NCI-H1417 (cell line): ENCODE results near the gene MBD4.
"Not testable (repeated sequence)": the region's sequence is repeated elsewhere in the genome, so short reads cannot be mapped to it uniquely, and the experiment has no call there.

Experiments used
- DNase-seq, 3 experiments: peaks; one replicate each; lab custom pipeline; 2025; lab: John Stamatoyannopoulos, UW

MBD4 gene

DNA sequence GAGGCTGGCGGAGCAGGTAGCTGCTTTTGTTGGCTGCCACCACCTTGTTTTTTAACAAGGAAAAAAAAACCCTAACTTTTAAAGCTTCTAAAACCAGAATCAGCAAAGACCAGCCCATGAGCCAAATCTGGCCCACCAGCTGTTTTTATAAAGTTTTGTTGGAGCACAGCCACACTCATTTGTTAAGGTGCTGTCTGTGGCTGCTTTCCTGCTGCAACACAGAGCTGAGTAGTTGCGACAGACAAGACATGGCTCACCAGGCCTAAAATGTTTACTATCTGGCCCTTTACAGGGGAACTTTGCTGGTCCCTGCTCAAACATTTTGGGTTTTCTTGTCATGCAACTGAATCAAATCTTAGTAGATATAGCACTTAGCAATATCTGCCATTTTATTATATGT is 30.2 kb downstream of the MBD4 start:
- no peak for DNase-seq

DNA sequence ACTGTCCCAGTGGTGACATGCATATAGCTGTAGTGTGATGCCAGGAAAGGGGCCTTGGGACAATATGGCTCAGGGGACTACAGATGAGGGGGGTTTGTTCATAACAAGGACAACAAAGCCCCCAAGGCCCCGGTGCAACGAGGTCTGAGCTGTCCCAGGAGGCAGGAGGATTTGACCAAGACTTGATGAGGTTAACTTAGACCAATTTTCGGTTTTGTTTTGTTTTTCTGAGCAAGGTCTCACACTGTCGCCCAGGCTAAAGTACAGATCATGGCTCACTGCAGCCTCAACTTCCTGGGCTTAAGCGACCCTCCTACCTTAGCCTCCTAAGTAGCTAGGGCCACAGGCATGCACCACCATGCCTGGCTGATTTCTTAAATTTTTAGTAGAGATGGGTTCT is 35.1 kb downstream of the MBD4 start:
- no peak for DNase-seq

DNA sequence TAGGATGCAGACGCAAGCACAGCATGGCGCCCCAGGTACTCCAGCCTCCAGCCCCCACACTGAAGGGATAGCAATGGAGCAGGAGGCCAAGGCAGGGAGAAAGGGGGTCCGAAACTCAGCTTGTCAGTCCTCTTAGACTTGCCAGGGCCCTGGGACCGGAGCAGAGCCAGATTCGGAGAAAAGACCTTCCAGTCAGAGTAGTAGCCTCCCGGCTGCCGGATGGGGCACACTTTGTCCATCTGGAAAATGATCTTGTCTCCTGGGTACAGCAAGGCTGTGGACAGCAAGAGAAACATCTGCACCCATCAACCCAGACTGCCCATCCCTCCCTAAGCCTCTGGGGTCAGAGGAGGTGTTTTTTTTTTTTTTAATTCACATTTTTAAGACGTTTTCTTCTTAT is 35.6 kb downstream of the MBD4 start:
- no peak for DNase-seq

DNA sequence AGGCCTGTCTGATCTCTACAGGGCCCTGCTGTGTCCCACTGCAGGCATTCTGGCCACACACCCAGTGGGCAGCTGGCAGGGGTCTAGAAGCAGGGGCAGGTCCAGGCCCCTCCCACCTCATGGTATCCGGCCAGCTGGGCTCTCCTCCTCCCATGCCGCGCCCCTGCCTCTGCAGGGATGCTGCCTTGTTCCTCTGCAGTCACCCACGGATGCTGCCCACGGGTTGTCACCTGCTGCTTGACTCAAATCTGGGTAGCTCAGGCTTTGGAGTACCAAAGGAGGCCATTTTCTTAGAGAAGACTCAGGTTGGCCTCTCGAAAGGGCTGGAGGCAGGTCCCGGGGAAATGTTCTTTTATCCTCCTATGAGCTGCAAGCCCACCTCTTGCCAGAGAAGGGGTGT is 36.3 kb downstream of the MBD4 start:
- no peak for DNase-seq

DNA sequence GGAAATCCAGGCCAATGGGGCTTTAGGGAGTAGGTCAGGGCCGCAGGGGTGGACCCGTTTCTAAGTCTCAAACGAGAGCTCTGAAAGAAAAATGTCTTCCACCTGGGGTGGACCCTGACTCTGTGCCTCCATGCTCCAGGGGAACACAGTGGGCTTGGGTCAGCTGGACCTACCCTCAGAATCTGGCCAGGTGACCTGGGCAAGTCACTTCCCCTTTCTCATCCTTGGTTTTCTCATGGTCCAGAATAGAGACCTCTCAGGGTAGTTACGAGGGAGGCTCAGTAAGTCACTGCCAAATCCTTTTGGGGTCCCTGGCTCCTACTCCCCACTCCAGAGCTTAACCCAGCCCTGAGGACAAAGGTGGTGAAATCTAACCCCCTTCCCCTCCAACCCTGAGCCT is 37.1 kb downstream of the MBD4 start:
- no peak for DNase-seq

DNA sequence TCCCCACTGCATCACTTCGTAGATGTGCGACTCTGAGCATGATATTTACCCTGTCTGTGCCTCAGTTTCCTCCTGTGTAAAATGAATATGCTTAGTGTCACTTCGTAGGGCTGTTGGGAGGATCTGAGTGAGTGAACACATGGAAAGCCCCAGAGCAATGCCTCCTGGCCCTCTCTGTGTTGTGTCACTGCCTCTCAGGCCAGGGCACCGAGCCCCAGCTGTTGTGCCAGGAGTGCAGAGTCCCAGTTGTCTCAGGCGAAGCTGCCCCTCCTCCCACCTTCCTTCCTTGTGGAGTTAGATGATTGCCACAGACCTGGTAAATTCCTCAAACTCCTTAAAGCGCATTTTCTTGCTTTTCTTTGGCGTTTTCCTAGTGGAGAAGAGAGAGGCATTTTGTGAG is 37.5 kb downstream of the MBD4 start:
- no peak for DNase-seq

DNA sequence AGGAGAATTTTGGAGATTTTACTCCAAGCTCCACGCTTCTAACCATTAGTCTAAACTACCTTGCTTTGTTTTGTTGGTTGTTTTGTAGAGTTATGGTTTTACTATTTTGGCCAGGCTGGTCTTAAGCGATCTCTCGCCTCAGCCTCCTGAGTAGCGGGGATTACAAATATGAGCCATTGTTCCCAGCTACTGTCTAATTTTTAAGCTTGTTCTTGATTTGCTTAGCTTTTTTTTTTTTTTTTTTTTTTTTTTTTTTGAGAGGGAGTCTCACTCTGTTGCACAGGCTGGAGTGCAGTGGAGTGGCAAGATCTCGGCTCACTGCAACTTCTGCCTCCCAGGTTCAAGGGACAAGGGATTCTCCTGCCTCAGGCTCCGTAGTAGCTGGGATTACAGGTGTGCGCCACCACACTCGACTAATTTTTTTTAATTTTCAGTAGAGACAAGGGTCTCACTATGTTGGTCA is 39.8 kb downstream of the MBD4 start:
- DNase-seq: no peak

DNA sequence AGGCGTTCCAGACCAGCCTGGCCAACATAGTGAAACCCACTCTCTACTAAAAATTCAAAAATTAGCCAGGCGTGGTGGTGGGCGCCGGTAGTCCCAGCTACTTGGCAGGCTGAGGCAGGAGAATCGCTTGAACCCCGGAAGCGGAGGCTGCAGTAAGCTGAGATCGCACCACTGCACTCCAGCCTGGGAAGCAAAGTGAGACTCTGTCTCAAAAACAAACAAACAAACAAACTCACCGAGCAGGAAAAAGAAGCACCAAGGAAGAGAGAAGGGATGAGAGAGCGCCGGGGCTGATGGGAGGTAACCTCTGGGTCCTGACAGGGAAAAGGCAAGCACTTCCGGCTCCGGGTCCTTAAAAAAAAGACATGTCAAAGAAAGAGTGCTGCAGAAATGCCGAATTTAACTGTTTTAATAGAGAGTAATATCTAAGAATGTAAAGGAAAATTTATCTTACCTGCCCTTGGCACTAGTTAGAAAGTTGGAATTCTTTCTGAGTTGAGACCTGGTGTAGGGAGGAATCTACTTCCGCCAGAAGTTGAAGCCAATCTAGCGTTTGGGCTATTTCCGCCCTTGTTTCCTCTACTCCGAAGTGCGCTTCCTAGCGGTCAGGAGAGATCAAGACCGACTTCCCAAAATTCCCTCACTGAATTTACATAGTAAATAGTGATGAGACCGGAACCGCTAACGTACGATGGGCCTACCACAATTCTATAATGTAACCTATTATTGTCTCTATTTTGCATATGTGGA is 40.4 kb downstream of the MBD4 start:
- peak; percentile 95 to 99 (median 97) for DNase-seq

DNA sequence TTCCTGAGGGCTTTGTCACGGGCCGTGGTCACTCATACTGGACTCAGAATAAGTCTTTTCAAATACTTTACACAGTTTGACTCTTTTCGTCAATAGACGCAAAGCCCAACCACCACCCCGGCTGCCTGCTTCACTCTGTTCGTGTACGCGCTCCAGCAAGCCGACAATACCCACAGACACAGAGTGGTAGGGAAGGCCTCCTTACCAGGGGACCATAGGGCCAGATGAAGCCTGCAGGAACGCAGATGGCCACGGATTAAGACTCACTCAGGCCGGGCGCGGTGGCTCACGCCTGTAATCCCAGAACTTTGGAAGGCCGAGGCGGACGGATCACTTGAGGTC is 41.0 kb downstream of the MBD4 start:
- peak in 2 of 3 experiments; percentile 67 to 71 for DNase-seq

DNA sequence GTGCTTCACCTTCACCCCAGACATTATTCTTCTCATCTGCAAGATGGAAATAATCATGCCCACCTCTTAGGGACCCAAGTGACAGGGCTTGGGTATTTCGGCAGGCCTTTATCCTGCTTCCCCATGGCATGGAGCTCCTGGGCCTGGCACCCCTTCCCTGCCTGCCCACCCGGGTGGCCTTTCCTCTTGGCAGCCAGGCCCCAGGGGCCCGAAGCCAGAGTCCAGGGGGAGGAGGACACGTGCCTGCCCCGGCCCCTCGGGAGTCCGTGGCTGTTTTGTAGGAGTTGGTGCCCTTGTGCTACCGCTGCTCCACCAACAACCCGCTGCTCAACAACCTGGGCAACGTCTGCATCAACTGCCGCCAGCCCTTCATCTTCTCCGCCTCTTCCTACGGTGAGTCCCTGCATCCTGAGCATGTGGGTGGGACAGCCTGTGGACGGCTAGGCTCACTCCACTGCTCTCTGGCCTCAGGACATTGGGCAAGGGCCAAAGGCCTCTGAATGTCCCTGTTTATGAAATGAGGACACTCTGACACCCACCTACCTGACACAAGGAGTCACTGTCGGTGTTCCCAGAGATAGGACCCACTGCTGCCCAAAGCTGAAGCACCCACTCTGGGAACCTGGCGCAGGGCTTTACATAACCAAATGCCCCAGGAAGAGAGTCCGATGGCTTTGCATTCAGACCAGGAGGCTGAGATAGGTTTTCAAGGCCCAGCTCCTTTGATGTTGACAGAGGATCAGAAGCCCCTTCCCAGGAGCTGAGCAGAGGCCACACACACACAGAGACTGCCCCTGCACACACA is 45.8 kb downstream of the MBD4 start:
- DNase-seq: not testable (repeated sequence)

DNA sequence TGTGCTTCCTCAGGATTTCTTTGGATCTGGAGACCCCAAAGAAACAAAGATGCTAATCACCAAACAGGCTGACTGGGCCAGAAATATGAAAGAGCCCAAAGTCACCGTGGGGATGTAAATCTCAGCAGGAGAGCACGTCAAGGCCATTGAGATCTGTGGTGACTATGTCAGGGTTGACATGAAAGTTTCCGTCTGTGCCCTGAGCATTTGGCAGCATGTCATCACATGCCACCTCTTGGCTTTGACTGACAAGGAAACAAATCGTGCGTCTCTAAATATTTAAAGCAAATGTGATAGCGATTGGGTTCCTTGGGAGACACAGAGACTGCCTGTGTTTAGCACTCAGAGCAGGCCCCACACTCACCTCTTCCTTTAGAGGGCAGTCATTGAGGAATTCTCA is 46.5 kb downstream of the MBD4 start:
- no peak for DNase-seq

DNA sequence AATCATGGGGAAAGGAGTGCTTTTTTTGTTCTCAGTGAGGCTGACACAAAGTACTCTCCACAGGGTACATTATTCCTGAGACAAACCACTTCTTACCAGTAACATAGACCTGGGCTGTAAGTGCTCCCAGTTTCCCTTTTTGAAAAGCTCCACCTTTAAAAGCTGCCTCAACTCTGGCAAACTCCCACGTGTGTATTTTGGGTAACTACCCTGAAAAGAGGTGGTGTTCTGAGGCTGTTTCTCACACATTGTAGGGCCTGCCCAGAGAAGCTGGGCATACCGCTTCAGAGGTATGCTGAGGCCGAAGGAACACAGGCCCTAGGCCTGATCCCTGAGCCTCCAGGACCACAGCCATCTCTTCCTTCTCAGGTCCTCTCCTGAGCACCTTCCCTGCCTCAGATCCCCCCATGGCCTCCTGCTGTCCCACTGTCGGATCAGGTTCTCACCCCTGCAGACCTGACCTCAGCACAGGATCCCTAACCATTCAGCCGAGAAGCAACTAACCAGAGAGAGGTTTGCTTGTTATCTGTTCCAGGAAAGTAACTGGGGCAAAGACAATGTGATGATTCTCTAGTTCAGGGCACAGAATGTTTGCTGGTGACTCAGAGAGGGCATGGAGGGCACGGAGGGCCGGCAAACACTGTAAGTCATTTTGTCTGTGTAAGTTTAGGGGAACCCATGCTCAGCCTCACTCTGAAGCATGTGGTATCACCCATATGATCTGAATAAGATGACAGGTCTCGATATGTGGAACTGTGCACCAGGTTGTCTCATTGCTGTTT is 47.5 kb downstream of the MBD4 start:
- DNase-seq: not testable (repeated sequence)

DNA sequence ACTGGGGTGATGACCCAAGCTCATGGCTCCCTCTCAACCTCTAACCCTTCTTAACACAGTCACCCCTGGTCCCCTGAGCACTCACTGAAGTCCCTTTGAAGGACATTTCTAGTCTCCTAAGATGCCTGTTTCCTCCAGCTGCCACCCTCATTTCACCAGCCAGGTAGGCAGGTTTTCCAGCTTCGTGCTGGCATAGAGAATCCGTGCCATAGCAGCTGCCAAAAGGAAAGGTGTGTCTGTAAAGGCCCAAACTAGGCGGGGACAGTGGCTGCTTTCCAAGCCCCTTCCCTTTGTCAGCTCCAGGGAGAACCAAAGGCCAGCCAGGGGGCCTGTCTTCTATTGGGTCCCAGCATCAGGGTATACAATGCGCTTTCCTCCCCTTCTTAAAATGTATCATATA is 48.2 kb downstream of the MBD4 start:
- DNase-seq: not testable (repeated sequence)

DNA sequence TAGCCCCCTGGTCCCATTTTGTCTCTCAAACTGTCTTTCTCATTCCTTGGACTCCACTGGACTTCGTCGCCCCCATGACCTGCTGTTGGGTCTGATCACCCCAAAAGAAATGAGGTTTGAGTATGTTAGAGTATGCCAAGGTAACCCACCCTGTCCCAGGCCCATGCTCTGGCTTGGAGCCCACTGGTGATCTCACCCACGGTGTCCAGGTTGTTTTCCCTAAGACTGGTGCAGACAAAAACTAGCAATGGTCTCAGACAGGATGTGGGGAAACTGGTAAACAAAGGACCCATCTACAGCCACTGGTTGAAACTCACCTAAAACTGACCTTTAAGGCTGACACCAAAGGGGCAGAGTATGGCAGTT is 50.2 kb downstream of the MBD4 start:
- no peak for DNase-seq

DNA sequence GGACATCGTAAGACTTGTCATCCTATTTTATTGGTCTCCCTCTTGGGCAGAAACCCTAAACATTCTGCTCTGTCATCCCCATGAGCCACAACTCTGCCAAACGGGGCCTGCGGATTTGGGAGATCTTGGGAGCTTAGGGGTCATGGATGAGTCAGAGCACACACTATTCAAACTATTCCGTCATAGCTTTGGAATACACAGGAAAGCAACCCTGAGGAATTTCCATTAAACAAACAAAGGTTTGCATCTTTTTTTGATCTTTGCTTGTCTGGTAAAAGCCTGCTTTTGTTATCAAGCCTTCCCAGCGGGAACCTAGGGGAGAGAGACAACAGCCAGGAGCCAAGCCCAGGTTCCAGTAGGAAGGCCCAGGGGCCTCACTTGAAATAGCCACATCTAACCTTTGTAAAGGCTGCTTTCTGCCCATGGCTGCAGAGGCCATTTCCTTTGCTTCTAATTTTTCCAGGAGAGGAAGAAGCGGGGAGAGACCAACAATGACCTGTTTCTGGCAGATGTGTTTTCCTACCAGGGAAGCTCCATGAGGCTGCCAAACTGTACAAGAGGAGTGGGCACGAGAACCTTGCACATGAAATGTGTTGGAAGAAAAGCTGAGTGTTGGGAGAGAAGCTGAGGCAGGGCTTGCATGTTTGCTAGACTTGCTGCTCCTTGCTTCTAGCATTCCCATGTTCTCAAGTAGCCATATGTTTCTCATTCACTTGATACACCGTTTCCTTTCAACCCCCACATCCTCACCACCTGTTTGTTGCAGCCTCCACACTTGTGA is 50.8 kb downstream of the MBD4 start:
- not testable (repeated sequence) for DNase-seq

DNA sequence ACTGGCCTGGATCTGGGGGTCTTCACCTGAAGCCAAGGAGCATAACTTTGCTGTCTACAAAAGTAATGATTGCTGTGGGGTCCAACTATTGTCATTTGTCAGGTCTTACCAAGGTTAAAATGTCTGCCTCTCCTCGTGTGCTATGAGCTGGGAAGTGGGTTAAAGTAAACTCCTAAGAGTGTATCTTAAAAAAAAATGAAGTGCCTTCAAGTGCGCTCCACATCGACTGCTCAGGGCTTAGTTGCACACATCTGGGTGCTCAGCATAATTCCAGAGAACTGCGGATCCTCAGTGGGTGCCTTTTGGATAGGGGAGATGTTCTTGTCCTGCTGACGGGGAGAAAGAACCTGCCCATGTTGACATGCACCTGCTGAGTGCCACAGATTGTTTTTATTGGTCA is 52.3 kb downstream of the MBD4 start:
- no peak for DNase-seq

DNA sequence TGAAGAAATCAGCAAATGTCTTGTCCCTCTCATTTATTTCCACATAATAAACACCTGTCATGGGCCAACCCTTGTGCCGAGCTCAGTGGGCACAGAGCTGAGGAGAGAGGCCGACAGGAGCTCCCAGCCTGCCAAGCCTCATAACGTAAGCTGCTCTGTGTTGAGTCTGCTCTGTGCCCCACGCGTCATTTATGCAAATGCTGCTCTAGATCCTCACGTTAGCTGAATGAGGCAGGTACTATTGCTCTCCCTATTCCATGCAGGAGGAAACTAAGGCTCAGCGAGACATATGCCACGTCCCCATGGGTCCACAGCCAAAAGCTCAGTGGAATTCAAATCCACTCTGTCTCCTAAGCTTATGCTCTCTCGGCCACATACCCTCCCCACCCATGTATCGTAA is 52.8 kb downstream of the MBD4 start:
- DNase-seq: no peak

DNA sequence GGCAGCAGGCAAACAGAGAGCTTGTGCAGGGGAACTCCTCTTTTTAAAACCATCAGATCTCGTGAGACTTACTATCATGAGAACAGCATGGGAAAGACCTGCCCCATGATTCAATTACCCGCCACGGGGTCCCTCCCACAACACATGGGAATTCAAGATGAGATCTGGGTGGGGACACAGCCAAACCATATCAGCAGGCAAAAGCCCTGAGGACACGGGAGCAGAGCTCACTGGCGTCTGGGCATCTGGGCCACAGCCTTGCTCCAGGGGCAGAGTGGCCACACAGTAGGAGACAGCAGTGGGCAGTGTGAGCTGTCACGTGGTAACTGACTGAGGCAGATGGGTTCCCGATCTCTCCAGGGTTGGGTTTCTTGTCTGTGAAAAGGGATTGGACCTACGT is 54.2 kb downstream of the MBD4 start:
- not testable (repeated sequence) for DNase-seq

DNA sequence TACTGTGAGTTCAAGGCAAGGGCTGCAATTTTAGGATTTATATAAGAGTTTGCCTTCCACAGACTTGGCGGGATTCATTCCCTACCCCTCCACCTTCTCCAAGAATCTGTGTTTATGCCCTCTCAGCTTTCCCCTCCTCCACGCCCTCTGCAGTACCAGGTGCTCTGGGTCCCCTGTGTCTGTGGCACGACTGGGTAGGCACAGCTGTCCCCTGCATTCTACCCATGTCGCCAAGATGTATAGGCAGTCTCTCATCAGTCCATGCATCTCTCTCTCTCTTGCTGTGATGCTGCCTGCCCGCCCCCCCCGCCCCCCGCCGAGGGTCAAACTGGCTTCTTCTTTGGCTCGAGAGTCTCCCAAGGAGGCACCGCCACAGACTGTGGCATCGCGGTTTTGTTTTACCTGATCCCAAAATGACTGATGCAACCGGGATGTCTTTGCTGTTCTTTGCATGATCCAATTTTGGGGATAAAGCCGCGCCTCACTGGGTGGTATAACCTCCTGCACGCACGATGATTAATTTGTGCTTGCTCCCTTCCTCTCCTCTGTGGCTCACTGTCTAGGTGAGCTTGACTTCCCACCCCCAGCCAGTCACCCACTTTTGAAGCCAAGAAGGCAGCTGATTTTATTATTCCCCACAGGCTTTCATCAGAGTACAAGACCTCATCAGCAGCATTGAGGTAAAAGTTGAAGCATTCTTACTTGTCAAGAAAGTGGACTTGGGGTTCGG is 55.0 kb downstream of the MBD4 start:
- DNase-seq: no peak

DNA sequence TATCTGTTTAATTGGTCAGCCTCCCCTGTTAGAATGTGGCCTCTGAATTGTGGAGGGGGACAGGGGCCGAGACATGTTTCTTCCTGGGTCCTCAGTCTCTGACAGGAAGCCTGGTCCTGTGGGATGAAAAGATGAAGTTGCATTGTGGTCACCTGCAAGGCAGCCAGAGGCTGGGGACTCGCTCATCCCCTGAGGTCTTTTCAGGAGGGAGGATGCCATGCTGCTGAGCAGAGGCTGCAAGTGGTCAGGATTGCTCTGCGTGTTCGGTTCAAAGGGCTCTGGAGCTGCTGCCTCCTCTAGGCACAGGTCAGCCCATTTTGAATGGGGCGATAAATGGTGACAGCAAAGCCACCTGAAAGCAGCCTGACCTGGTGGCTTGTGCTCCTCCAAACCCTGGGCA is 55.6 kb downstream of the MBD4 start:
- DNase-seq: not testable (repeated sequence)

DNA sequence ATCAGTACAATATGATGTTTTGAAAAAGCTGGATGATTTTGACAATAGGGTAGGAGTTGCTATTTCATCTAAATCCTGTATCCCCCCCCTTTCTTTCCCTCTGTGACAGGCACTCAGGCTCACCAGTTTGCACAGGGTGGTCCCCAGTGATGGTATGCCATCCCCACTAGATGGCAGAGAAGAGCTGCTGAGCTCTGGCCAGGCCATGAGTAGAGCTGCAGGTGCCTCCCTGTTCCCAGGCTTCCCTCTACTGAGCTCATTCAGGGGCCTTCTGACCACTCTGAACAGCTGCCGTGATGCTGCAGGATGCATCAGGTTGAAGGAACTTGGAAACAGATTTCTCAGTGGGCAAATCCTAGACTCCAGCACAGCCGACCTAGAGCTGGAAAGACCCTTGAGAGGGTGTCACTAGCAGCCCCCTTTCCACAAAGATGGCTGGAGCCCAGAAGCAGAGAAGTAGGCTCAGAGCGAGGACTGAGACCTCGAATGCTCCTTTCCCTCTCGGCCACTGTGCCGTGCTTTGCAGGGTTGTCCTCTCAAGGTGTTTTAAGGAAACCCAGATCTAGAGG is 56.4 kb downstream of the MBD4 start:
- DNase-seq: peak; percentile 45 to 89 (median 71)
